NAMALWA (cell line): Measurements from ENCODE around the gene BCL11A.

Source experiments
- DNase-seq: peaks from one replicate; pipeline ENCODE4 v3.0.0-alpha.2; 2015; ENCODE audit warnings: low spot score

BCL11A gene

DNA sequence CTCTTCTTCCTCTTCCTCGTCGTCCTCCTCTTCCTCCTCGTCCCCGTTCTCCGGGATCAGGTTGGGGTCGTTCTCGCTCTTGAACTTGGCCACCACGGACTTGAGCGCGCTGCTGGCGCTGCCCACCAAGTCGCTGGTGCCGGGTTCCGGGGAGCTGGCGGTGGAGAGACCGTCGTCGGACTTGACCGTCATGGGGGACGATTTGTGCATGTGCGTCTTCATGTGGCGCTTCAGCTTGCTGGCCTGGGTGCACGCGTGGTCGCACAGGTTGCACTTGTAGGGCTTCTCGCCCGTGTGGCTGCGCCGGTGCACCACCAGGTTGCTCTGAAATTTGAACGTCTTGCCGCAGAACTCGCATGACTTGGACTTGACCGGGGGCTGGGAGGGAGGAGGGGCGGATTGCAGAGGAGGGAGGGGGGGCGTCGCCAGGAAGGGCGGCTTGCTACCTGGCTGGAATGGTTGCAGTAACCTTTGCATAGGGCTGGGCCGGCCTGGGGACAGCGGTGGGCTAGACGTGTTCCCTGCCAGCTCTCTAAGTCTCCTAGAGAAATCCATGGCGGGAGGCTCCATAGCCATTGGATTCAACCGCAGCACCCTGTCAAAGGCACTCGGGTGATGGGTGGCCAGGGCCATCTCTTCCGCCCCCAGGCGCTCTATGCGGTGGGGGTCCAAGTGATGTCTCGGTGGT is 91.9 kb downstream of the BCL11A start:
- DNase-seq, result no peak

DNA sequence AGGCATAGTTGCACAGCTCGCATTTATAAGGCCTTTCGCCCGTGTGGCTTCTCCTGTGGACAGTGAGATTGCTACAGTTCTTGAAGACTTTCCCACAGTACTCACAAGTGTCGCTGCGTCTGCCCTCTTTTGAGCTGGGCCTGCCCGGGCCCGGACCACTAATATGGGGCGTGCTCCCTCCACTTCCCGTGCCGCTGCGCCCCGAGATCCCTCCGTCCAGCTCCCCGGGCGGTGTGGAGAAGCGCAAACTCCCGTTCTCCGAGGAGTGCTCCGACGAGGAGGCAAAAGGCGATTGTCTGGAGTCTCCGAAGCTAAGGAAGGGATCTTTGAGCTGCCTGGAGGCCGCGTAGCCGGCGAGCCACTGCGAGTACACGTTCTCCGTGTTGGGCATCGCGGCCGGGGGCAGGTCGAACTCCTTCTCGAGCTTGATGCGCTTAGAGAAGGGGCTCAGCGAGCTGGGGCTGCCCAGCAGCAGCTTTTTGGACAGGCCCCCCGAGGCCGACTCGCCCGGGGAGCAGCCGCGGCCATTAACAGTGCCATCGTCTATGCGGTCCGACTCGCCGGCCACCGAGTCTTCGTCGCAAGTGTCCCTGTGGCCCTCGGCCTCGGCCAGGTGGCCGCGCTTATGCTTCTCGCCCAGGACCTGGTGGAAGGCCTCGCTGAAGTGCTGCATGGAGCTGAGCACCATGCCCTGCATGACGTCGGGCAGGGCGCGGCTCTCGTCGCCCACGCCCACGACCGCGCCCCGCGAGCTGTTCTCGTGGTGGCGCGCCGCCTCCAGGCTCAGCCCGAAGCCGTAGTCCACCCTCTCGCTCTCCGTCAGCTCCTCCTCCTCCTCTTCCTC is 92.7 kb downstream of the BCL11A start:
- DNase-seq, result no peak

DNA sequence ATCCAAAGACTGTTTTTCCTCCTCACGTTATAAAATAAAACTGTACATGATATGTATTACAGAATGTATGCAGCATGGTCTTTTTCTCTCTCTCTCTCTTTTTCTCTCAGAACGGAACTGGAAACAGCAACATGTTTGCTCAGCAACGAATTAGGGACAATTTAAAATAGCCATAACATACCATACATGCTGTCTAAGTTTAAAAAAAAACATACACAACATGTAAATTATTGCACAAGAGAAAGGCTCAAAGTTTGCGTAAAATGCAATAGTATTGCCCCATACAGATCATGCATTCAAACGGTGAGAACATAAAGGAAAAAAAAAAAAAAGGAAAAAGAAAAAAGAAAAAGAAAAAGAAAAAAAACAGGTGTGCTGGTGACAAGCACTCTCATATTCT is 93.6 kb downstream of the BCL11A start:
- DNase-seq, result no peak

DNA sequence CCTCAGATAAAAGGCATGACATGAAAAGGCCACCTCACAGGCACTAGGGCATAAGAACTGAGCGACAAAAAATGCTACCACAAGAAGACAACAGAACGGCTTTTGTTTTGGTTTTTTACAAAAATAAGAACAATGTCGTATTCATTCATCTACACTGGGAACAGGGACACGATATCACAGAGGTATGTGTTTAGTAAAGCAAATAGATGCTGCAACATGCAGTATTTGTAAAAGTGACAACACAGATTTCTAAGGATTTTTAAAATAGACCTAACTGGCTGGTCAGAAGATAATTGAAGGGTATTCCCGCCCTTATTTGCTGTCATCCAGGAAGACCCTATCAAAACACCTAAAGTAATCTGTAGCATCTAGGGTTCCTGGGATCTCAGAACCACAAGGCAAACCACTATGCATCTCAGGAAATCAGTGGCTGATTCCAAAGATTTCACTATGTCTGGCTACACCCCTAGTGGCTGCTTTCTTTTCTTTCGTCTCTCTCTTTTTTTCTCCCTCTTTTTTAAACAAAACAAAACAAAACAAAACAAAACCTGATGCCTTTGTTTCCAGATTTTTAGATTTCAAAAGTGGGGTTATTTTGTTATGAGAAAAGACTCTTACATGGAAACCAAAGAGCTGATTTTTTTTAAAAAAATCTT is 97.2 kb downstream of the BCL11A start:
- no peak for DNase-seq

DNA sequence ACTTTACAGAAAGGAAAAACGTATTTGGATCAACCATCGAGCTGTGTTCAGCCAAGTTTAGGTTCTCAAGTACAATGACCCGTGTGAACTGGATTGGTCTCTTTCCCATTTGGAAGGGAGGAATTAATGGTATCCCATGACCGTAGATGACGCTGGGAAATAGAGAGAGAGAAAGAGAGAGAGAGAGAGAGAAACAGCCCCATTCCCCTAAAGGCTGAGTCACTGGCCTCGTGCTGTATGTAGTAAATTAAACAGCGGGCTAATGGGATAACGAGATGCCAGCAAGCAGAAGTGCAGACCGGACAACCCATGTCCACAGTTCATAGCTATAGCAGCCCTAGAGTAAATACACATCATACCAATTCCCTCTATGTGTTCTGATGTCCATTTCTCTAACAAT is 99.6 kb downstream of the BCL11A start:
- DNase-seq, result no peak

DNA sequence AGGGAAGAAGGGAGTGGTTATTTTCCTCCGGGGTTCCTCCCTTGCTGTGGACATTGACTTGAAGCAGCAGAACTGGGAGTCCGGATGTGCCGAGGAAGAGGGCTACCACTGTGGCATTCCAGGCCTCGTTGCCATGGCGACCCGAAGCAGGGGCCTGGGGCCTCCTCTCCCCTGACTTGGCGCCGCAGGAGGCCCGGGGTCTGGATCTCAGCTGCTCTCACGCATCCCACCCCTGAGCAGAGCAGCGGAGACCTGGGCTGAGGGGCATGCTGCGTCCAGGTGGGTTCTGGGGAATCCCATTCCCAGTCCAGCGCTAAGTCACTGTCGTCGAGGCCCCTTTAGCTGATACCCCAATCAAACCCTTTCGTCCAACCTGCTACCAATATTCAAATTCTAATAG is 100.2 kb downstream of the BCL11A start:
- DNase-seq, result no peak

DNA sequence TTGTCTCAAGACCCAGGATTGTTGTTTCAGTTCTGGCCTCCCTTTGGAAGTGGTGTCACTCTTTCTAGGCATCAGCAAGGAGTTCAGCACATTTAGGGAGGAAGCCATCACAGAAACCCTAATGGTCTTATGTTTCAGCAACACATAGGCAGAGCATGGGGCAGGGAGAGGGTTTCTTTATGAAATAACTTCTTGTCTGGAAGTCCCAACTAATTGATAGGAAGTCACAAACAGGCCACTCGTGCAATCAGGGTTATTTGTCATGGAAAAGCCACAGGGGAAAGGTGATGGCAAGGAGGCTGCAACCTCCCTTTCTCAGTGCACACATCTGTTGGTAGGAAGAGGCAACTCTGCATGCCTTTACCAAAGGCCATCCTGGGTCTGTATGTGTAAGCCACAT is 103.0 kb downstream of the BCL11A start:
- DNase-seq, result peak; percentile 25

DNA sequence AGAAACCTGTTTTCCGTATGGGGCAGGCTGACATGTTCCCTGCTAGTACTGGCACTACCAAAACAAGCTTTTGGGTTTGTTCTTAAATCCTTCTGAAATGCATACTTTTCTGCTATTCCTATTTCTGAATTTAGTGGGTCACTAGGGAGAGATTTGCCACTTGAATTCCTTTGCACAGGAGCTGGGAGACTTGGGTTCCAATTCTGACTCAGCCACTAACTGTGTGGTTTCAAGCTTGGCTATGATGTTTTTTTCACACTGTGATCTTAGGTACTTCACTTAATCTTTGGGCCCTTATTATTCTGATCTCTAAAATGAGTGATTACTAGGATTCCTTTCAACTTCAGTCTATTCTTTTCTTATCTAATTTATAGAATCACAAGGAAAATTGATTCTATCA is 105.5 kb downstream of the BCL11A start:
- DNase-seq, result no peak

DNA sequence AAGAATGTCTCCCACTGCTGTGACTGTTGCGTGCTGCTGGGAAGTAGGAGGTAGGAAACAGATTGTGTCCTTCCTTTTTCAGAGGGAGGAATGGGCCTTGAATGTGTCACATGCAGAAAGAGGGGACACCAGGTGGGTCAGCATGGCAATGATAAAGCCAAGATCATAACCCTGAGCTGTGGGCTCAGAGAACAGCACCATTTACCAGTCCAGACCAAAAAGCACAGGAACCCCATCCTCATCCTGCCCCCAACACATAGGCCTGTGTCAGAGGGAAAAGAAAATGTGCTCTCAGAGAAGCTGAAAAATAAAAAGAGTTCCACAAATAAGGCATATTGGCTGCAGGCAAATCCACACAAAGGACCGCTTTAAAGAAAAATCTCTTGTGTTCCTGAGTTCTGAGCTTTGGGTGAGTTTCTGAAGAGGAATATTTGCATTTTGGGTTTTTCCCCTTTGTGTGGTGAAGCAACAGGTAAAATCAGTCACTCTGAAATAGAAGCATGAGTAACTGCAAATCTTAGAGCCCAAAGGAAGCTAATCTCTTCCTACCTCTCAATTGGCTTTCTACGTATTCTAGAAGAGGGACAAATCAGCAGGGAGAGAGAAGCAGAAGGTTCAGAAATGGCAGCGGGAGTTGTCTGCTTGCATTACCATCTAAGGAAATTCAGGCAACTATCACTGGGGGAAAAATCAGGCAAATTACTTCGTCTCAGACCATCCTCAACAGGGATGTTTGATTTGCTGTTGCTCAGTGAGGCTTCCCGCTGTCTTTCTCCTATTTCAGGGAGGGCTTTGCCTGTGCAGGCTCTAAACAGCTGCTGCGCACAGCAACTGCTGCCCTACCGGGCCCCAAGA is 106.8 kb downstream of the BCL11A start:
- peak; percentile 58 for DNase-seq

DNA sequence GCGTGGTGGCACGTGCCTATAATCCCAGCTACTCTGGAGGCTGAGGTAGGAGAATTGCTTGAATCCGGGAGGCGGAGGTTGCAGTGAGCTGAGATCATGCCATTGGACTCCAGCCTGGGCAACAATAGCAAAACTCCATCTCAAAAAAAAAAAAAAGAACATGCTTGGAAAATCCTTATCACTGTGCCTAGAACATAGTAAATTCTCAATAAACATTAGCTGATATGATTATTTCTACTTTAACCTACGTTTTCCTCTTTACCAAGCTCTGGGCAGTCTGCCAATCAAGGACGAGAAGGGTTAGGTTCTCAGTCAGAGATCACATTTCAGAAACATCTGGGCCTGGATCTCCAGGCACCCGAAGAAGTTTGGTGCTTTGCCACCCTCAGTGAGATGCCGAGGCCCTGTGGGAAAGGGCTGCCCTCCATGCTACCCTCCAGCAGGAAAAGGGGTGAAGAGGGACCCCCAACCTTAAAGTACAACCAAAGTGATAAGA is 107.7 kb downstream of the BCL11A start:
- DNase-seq, result peak; percentile 21

DNA sequence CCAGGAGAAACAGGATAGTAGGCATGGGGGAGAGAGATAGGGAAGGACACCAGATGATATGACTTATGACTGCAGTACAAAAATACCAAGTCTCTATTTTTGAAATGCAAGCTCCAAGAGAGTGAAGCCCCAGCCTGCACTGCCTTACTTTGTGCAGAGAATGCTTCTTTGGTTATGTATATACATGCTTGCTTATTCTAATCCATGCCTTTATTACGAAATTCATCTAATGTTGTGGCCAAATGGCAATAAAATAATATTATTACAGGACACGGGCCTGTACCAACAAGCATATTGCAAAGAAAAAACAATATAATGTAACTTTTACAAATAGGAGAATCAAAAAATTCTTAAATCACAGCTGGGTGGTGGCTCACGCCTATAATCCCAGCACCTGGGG is 110.8 kb downstream of the BCL11A start:
- no peak for DNase-seq

DNA sequence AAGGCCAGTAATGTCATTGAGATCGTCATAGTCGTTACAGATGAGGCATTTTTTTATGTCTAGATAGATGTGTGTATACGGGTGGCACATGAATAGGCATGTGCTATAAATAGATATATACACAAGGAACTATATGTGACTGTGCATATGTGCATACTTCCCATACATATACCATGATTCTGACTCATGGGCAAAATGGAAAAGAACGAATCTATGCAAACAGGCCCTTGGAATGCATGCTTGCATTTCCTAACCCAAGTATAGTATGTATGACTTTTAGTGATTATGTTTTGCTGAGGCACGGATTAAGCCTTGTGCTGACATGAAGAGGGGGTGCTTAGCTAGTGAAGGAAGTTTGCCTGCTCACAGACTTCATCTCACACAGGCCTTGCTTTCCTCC is 111.7 kb downstream of the BCL11A start:
- no peak for DNase-seq

DNA sequence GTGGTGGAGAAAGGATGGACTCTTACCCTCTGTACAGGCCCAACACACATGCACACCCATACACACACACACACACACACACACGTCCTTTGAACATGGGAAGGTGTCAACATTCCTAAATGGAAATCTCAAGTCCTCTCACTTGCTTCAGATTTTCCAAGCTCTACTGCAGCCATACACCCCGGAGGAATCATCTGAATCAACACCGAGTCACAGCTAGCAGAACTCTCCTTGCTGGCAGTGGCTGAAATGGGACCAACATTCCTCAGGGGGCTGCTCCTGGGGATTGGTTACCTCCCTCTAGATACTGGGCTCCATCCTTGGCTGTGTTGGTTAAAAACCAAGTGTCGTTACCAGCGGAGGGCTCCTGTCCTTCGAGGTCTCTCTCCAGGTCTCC is 112.7 kb downstream of the BCL11A start:
- no peak for DNase-seq

DNA sequence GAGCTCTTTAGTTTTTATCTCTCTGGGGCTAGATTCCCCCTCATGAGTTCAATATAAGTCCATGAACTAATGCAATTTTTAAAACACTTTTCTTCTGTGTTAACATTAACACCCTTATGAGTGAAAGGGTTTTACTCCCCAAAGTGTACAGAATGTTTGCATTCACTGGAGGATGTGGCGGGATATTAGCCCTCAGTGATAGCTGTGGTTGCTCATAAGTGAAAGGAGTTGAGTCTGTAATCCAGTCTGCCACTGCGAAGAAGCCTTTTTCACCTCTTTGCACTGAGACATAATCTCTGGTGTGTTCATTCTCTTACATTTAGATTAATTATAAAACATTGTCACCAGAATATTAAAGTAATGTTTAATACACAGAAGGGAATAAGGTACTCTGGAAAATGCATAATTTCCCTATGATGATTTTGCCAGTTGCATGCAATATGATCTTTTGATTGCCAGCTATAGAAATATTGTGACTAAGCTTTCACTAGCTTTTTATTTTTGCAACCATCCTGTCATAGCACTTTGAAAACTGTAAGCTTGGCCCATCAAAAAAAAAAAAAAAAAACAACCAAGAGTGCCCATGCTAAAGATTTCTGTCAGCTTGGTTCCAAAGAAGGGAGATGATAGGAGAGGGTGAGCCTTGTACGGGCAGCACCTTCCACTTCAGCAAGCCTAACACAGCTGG is 113.2 kb downstream of the BCL11A start:
- no peak for DNase-seq

DNA sequence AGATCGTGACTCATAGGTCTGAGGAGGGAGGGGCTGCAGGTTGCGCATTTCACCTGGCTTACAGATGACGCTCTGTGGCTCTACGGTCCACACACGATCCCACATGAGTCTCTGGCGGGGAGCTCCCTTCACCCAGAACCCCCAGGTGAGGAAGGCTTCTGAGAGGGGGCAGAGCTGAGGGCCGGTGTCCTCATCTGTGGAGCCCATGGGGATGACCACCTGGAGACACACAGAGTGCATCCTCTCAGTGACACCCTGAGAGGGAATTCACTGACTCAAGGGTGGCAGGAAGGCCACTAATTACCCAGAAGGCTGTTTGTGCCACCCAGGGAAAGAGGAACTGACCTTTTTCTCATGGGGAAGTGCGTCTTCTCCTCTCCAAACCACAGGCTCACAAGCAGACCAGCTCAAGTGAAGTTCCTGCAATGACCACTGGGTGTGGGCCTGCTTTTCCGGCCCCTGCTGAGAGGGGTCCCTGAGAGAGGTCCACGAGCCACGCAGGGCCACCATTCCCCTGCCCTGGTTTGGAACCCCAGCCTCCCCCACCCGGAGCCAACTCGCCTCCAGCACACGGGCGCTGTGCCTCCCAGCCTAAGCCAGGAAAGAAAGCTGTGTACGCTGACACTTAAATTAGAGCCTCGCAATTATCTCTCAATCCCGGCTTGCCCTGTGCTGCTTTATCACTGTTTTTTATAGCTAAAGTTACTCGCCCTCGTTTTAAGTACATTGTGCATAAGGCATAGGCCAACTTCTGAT is 114.1 kb downstream of the BCL11A start:
- DNase-seq, result peak; percentile 93

DNA sequence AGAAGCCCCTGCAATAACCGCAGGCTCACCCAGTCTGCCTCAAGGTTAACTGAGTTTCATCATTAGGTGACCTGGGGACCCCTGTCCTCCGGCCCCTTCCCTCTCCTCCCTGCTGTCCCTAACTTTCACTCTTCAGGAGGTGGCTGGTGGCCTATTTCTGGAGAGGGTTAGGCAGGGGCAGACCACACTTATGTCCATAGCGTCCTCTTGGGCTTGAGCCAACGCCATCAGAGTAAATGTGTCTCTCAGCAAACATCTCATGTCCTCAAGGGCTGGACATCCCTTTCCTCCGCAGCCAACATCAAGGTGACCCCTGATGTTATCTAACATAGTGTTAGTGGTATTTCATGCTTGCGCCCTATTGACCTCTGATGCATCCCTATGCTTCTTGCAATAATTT is 114.8 kb downstream of the BCL11A start:
- no peak for DNase-seq

DNA sequence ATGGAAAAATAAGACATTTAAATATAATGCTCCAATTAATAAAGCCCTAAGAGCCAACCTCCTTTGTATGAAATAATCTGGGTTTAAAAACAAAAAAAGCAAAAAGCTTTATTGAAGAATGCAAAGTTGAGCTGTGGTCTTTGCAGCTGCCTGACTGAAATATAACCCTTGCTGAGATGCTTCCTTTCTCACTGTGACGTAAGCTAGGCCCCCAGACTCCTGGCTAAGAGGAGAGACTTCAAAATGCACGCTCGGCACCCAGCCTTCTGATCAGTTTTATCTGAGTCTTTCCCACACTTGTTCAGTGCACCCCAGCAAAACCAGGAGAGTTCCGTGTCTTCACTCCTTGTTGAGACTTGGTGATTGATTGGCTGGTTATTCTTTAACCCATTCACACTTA is 115.3 kb downstream of the BCL11A start:
- DNase-seq, result no peak

DNA sequence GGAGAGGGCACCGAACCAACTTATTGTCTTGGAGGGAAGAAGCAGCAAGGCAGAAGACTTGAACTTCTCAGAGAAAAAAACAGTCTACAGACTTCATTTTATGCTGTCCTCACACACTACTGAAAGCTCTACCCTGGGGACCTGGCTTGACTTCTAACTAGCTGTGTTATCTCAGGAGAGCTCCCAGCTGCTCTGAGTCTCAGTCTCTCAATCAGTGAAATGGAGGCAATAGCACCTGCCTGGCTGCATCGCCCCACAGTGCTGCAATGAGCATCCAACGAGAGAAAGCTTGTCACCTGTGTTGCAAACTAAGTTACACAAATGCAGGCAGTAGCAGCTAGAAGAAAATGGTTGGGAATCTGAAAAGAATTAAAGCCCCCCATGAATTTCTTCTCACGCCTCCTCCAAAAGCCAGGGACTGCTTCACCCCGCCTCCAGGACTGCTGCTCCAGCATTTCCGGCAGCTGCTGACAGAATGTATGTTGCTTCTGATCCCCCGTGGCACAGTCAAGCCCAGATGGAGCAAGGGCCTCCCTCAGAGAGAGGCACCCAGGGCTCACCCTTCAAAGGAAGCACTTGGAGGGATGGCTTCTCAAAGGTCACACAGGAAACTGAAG is 116.3 kb downstream of the BCL11A start:
- DNase-seq, result no peak

DNA sequence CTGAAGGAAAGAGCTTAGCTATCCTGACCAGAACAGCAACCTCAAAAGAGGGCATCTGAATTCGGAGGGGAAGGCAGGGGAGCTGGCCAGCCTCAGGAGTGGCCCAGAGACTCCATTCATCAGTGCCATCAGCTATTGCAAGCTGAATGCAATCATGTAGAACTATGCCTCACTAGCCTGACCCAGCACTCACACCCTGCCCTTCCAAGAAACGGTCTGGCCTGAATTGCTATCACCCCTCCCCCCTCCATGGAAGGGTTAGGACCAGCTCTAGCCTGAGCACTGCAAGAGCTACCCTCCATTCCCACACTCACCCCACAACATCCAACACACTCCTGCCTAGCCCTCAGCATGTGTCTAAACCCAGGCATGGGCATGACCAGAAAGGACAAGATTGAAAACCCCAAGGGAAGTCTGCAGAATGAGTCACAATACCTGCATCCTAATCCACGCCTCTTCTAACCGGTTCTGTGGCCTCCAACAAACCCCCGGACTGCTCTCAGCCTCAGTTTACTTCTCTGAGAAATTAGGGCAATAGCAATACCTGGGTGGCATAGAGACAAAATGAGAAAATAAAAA is 120.3 kb downstream of the BCL11A start:
- DNase-seq, result no peak
